NCI-H2227 (cell line): Measurements from ENCODE around the gene TNKS1BP1.
"Not testable (repeated sequence)": the region's sequence is repeated elsewhere in the genome, so short reads cannot be mapped to it uniquely, and the experiment has no call there.

Source experiments
- DNase-seq: peaks from one replicate; lab custom pipeline; 2025; ENCODE audit not compliant: unreplicated experiment; lab: John Stamatoyannopoulos, UW

The TNKS1BP1 gene

GRCh38 chr11:57312511-57313021 is 12.2 kb downstream of the TNKS1BP1 start:
- DNase-seq: no peak

GRCh38 chr11:57311109-57311936 is 13.4 kb downstream of the TNKS1BP1 start:
- peak; percentile 78 for DNase-seq

- DNase-seq: peak; percentile 68
Measured at GRCh38 chr11:57310630-57311086, 14.1 kb downstream of the TNKS1BP1 start.

DNA sequence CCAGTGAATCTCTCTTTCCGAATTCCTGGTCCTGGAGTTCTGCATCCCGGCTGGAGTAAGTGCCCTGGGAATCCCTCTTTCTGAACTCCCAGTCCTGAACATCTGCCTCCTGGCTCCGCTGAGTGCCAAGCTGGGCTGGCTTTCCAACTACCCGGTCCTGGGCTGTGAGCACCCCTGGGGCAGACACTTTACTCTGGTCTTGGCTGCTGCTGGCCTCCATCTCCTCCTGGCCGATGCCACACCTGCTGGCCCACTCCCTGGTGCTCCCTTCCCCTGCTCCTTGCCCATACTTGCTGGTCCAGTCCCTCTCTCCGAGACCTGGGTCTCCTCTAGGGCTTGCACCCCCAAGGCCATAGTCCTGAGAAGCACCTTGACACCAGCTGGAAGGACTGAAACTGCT is 14.7 kb downstream of the TNKS1BP1 start:
- DNase-seq: no peak

DNA sequence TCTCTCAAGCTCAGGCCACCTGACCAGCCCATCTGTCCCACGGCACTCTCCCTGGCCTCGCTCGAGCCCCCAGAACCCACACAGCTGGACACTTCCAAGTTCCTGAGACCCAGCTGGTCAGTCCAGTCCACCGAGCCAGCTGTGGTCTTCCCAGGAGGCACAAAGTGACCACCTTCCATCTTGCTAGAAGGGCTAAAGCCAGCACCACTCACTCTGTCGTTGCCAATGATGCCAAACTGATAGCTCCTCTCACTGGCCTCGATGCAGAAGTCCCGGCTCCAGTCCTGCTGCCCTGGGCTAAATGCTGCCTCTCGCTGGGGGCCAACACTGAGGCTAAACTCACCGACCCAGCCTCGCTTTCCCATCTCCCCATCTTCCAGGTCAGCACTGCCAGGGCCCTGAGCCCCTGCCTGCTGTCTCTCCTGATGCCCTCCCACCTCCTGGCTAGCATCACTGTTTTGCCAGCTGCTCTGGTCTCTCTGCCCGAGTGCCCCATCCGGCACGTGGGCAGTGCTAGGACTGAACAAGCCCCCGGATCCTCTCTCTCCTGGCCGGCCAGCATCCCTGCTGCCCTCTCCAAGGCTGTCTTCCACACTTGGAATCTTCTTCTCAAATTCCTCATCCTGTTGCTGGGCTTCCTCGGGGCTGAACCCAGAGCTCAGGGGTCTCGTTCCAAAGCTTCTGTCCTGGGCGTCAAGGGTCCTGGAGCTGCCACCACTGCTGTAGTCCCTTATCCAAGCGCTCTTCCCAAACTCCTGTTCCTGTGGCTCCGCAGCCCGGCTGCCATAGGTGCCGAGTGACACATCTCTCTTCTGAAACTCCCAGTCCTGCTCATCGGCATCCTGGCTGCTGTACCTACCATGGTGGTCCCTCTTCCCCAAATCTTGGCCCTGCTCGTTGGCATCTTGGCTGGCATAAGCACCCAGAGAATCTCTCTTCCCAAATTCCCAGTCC is 15.4 kb downstream of the TNKS1BP1 start:
- no peak for DNase-seq

DNA sequence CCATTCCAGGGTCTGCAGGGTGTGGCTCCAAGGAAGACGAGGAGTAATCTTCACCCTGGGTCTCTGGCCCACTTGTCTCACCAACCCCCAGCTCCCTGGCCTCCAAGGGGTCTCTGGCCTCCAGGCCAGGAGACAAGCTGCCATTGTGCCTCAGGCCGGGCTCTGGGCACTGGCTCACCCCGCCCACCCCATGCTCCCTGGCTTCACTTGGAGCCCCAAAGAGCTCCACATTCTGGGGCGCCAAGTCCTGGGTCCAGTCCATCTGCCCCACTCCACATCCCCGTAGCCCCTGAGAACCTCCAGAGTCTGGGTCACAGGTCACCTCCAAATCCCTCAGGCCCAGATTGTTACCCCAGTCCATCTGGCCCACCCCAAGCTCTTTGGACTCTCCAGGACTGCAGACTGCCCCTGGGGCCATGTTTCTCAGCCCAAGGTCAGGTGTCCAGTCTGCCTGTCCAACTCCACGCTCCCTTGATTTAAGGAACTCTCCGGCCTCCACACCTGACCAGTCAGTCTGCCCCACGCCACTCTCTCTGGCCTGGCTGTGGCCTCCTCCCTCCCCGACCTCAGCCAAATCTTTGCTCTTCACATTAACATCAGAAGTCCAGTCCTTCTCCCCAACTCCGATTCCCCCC is 16.2 kb downstream of the TNKS1BP1 start:
- no peak for DNase-seq

DNA sequence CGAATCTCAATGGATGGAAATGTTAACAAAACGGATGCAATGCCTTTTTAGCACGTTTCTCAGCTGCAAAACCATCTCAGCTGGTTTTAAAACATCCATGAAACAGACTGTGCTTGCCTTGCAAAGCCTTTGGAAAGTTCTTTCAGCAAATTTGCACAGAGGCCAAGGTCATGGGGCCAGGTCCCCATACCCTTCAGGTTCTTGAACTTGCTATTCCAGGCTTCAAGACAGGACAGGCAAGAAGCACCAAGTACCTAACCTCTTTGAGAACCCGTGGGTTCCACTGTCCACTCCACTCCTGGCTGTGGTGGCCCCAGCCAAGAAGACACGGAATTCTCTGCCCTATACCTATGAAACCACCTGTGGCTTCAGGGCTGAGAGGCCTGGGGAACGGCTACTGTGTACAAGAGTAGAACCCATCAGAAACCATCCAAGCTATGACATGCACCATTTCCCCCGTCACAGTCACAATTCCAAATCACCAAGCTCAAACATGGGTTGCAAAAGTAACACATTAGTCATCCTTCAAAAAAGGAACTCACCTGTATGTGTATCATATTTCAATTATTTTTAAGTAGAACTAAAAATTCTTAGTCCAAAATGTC is 17.0 kb downstream of the TNKS1BP1 start:
- DNase-seq: no peak

DNA sequence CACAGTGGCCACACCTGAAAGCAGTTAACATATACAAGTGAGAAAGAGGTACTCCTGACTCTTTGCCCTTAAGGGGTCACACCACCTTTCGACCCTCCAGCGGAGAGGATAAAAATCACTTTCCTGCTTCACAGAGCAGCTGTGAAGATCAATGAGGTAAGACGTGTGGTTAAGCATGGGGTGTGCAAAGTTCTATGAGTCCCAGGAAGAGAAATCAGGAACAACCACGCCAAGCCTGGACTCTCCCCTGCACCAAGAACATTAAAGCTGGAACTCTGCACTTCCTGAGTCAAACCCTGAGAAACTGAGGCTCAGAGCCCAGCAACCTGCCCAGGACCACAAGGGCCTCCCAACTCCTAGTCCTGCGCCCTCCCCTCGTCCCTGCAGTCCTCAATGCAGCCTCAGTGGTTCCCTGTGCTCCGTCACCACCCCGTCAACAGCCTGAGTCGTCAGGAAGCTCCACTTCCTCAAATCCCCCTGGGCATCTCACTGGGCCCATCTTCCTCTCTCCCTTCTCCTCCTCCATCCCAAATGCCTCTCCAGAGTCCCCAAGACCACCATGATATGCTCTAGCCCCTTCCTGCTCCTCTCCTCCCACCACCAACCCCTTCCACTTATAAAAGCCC is 17.7 kb downstream of the TNKS1BP1 start:
- DNase-seq: no peak

- DNase-seq: no peak
Measured at GRCh38 chr11:57306161-57306876, 18.4 kb downstream of the TNKS1BP1 start.

GRCh38 chr11:57305523-57305922 is 19.2 kb downstream of the TNKS1BP1 start:
- DNase-seq: no peak

DNA sequence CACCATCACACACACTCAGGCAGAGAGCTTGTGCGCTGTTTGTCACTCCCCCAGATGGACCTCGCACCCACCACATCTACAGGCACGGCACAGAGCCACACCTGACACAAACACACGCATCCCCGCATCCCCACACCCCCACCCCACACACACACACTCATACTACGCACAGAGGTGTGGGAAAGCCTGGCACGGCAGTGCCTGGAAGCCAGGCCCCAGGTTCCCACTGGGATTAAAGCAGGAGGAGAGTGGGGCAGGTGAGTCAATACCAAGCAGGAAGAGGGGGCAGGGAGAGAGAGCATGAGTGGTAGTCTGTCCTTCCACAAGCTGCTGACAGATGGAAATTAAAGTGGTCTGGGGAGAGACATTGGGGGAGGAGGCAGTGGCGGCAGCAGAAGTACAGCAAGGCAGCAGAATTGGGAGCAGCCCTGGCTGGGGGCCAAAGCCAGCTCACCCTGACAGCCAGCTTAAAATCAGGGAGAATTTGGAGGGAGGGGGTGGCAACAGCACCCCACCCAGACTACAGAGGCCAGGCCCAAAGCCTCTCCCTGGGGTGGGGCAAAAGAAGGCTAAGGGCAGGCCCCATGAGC is 20.7 kb downstream of the TNKS1BP1 start:
- no peak for DNase-seq

GRCh38 chr11:57303280-57303989 is 21.3 kb downstream of the TNKS1BP1 start:
- no peak for DNase-seq

- no peak for DNase-seq
Measured at GRCh38 chr11:57302489-57302888, 22.3 kb downstream of the TNKS1BP1 start.

DNA sequence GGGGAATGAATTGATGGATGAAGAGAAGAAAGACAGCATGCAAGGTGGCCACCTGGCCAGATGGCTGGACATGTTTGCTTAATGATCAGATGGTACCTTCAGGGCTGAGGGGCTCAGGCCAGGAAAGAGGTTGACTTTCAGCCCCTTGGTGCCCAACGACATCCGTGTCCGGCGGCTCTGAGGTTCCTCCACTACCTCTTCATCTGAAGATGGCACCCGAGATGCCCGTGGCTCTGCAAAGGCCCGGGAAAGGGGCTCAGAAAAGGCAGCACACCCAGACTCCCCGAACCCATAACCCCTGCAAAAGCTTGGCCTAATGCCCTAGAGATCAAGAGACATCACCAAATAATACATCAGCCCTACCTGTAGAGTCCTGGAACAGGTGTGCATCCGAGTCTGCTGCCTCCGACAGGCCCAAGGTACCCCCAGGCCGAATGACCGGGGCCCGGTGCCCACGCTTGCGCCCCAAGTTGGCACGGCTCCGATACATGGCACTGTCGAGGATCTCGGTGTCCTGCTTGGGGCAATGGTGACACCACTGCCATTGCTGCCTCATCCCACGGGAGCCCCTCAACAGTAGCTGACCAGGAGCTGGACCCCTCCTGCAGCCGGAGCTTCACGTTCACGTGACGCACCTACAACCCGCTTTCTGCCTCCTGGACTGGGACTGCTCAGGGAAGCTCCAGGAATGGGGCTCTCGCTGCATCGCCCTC is 22.9 kb downstream of the TNKS1BP1 start:
- DNase-seq: no peak

DNA sequence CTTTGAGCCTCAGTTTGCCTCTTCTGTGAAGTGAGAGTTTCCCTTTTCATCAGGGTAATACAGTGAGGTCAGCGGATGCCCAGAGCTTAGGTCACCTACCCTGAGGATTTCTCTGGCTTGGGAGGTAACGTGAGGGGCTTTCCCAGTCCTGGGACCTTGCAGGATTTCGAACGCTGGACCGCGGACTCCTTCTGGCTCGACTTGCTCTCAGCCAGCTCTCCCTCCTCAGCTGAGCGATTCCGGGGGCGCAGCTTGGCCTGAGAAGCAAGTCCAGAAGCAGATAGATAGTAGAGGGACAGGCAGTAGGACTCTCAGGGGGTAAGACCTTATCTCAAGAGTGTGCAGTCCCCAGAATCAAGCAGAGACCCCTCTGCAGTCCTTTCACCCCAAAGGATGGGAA is 24.0 kb downstream of the TNKS1BP1 start:
- DNase-seq: no peak

DNA sequence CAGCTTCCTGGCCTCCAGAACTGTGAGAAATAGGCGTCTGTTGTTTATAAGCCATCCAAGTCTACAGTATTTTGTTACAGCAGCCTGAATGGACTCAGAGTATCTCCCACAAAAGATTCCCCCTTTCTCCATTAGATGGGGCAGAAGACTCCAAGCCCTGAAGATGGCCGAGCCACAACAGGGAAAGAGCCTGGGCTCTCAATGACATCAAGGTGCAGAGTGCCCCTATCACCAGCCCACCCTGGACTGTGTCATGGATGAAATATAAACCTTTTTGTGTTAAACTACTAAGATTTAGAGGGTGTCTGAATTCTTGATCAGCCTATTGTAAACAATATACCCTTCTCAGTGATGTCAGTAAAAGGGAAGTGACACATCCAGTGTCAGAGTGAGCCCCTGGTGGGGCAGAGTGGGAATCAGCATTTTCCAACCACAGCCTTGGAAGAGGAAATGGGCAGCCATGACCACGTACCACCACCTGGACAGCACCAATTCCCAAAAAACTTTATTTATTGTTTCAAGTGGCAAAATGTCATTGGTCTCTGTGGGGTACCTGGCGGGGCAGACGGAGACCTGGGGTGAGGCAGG is 25.5 kb downstream of the TNKS1BP1 start:
- DNase-seq: no peak

GRCh38 chr11:57297221-57297620 is 27.5 kb downstream of the TNKS1BP1 start:
- DNase-seq: no peak

- not testable (repeated sequence) for DNase-seq
Measured at GRCh38 chr11:57296205-57296604, 28.5 kb downstream of the TNKS1BP1 start.
